Islet precursor cell (in vitro differentiated cells): ENCODE data around the gene MYO5B.
"Not testable (repeated sequence)": the region's sequence is repeated elsewhere in the genome, so short reads cannot be mapped to it uniquely, and the experiment has no call there.

Experiments used
- DNase-seq: peaks from one replicate; pipeline ENCODE4 v3.0.0-alpha.2; 2018

The MYO5B gene

DNA sequence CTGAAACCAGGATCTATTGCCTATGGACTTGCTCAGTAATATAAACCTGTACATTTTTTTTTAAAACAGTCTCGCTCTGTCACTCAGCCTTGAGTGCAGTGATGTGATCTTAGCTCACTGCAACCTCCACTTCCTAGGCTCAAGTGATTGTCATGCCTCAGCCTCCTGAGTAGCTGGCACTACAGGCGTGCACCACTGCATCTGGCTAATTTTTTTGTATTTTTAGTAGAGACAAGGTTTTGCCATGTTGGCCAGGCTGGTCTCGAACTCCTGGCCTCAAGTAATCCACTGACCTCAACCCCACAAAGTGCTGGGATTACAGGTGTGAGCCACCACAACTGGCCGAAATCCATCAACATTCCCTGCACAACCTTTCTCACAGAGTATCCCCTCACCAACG, 100.2 kb downstream of the MYO5B start:
- not testable (repeated sequence) for DNase-seq

DNA sequence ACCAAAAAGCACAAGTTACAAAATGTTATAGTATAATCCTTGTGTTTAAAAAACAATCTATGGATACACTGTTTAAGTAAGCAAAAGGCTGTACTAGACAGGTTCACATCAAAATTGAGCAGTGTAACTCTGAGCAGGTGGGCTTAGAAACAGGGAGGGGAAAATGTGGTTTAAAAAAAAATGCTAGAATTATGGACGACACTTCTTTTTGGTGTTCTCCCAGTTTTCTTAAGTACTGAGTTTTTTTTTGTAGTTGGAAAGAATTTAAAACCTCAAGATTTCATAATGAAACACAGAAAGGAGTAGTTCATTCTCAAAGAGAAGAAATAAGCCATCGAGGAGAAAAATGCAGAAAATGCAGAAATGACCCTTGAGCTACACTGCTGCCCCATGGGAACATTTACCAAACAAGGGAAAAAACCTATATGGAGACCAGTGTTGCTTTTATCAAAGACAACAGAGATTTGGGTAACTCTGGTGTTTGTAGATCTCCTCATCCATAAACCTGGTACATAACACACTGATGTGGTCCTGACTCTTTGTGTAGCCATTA, 100.7 kb downstream of the MYO5B start:
- DNase-seq = no peak

DNA sequence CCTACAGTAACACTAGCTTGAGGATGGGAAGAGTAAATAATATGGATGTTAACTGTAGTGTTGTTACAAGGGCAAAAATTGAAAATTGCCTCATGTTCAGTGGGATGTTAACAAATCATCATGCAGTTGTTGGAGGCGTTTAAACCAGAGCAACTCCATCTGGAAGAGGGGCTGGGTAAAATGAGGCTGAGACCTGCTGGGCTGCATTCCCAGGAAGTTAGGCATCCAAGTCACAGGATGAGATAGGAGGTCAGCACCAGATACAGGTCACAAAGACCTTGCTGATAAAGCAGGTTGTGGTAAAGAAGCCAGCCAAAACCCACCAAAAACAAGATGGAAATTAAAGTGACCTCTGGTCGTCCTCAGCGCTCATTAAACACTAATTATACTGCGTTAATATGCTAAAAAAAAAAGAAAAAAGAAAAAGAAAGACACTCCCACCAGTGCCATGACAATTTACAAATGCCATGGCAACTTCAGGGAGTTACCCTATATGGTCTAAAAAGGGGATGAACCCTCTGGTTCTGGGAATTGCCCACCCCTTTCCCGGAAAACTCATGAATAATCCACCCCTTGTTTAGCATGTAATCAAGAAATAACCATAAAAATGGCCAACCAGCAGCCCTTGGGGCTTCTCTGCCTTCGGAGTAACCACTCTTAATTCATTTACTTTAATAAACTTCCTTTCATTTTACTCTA, 101.4 kb downstream of the MYO5B start:
- DNase-seq = peak; percentile 82

DNA sequence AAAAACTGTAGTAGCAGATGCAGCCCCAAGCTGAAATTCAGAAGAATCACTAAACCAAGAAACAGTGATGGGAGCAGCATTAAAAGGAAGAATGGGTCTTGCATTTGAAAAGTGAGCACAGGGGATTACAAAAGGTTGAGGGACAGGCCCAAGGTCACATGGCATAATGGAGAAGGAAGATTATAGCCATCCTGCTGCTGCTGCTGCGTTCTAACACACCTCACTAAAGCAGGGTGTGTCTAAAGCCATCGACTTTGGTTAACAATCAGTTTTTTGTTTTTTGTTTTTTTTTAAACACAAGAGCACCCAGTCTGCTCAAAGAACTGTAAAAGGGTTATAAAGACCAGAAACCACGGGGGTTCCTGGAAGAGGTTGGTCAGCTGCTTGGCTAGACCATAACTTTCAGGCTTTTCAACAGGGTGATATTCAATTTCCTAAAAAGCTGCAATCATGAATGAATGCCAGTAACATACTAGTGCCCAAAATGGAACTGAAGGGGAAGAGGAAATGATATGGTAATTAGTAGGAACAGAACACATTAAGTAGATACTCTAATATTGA, 102.6 kb downstream of the MYO5B start:
- peak; percentile 68 for DNase-seq

DNA sequence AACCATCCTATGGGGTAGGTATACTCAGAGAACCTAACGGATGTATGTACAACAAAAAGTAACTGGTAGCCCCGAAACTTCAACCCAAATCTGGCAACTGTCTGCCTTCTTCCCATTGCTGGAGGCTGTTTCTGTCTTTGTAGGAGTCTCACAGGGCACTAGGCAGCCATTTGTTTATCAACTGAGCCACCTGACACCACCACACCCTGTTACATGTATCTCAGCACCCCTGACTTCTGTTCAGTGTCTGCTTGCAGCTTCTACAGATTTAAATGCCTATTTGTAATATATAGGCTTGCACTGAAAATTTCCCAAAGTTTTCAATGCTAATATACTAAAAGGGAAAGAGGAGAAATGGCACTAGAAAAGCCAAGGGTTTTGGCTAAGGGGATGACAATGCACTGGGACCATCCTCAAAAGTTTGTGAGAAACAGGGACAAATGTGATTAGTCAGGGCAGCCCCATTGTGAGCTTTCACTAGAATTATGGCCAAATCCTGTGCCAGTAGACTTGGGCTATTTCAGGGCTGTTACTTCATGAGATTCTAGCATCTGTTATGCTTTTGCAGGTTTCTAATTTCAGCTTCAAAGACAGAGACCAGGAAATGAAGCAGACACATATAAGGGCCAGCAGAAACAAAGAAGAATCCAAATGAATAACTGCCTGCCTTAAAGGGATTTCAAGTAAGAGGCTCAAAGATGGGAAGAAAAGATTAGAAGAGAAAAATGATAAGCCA, 103.3 kb downstream of the MYO5B start:
- no peak for DNase-seq

DNA sequence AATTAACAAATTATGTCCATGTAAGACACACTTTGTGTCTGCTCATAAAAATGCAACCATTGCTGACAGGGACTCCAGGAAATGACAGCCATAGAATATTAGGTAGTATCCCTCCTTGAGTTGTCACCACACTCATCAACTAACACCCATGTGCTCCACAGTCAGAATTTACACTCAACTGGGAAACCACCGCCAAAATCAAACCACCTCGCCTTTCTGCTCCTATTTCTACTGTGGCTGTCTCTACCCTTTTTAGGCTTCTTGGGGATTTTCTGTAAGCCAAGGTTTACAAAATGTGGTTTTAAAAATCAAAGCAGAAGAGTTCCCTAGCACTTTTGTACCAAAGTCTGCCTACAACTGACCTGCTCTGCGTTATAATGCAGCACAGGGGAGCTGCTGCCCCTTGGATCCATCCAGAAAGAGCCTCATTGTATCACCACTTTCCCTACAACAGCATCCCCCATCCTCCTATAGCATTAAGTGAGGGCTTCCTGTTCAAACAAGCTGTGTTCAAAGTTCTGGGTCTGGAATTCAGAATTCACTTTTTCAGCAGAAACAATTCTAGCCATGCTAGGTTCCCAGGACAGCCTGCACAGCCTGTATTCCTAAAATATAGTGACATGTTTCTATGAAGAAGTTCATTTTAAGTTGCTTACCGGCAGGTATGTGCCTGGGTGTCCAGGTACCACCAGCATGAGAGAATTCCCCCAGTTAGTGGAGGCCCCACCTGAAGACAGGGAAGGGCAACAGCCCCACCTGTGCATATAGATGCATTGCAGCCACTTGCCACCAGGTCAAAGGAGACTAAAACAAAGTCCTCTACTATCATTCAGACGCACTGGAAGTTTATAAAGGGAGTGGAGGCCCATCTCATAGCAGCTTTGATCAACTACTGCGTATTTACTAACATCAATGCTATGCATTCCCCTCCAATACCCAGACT, 104.3 kb downstream of the MYO5B start:
- DNase-seq = no peak

DNA sequence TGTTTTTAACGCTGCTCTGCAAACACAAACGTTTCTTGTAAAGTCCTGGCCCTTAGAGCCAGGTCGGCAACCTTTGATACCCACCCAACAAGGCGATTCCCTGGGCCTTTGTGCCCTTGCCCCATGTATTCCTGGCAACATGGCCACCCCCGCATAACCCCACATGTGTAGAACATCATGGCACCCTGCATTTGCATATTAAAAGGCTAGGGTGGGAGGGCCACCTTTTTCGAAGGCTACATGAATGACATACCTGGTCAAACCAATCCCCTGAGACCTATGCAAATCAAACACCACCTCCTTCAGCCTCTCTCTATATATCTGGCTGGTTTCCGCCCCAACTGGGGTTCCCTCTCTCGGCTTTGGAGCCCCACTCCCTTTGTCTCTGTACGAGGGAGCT, 105.2 kb downstream of the MYO5B start:
- no peak for DNase-seq

DNA sequence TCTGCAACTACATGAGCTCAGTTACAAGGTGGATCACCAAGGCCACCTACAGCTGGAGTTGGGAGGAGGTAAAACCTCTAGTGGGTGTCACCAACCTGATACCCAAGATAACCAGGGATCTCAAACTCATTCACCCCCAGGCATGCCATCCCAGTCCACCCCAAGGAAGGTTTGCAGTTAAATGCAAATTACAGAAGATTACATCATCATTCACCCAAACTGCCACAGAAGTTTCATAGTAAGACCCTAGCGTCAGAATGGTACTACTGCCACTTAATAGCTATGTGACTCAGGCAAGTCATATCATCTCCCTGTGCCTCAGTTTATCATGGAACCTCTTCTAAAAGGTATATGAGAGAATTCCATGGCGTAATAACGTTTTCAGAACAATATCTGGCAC, 111.2 kb downstream of the MYO5B start:
- no peak for DNase-seq

DNA sequence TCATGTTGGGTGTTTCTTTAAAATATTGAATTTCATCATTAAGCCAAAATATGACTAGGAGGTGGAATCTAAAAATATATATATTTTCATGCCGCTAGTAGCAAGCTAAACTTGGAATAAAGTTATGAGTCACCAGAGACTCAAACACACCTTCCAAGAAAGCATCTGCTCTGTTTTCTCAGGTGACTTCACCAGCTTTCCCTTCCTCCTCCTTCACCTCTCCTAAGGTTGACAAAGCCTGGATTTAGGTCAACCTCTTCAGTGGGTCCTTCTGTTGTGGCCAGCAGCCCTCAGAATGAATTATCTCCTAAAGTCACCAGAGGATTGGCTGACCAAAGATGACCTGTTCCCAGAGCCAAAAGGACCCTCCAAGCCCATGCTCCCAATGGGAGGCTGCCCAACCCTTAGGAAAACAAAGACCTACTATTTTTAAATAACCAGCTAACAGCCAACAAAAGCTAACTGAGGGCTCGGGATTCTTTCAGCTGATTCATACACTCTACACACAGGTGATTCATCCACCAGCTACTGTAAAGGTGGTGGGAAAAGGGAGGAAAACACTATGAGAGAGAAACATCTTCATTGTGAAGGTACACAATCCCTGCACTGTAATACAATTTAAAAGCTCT, 113.9 kb downstream of the MYO5B start:
- DNase-seq = peak; percentile 89

DNA sequence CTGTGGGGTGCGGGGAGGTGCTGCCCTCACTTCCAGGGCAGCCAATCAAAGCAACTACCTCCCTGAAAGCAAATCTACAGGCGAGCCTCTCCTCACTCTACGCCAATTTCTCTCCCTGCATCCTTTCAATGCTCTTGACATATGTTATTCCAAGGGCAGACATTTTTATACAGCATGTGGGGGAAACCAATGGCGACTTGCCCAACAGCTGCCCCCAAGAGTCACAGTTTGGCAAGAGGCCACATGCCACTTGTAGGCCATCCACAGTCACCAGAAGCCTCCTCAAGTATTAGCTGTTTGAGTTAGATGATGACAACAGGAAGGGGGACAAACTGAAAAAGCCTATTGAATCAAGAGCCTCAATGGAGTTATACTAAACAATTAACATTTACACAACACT, 114.6 kb downstream of the MYO5B start:
- DNase-seq = no peak

DNA sequence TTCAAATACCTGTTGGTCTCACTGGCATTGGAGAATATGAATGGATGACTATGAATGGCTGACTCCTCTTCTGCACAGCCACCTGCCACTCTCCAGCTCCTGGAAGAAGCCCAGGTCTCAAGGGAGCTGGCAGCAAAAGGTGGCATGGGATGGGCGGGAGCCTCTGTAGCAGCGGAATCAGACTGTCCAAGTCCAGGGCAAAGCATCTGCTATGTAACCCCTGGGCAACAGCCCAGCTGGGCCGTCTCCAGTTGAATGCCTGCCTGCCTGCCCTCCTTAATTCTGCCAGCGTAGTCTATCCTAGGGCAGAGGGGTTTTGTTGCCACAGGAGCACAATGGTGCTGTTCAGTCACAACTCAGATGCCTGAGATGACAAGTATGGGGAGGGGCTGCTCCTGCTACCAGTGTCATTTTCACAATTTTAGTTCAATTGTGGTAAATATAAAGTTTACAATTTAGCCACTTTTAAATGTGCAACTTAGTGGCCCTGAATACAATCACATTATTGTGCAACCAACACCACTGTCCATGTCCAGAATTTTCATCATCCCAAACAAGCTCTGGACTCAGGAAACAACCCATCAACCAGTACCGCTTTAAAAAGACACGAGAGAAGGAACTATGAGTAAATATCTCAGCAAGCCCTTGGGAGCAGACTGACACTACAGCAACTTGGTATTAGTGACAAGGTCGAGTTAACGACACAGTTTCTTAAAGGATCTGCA, 115.2 kb downstream of the MYO5B start:
- DNase-seq = no peak

DNA sequence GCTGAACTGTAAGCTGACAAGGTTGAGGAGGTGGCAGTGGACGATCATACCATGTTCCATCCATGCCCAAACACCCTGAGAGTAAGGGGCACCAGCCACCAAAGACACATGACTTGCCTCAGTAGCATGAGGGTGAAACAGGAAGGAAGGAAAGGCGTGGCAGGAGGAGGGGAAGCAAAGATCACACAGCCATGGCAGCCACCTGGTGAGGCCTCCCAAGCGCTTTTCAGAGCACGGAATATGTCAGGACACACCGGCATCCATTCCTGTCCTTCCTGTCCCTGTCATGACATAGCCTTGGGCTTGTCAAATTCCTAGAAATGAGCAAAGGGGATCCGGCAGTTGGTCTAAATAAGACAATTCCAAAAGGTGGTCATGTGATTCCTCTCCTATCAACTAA, 118.7 kb downstream of the MYO5B start:
- no peak for DNase-seq

DNA sequence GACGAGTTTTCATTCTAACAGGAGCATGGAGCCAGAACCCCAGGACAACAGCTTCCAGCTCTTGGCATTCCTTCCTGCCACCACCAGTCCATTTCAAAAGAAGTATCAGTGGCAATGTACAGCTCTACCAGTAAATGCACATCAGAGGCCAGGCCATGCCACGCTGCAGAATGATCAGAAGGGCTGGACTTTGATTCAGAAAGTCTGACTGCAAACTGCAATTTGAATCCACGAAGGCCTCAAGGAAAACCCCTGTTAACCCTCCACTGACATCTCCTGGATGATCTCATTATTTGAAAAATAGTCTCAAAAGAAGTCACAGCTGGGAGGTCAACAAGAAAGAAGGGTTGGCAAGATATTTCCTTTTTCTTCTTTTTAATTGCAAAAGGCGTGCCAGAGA, 119.2 kb downstream of the MYO5B start:
- DNase-seq = no peak

DNA sequence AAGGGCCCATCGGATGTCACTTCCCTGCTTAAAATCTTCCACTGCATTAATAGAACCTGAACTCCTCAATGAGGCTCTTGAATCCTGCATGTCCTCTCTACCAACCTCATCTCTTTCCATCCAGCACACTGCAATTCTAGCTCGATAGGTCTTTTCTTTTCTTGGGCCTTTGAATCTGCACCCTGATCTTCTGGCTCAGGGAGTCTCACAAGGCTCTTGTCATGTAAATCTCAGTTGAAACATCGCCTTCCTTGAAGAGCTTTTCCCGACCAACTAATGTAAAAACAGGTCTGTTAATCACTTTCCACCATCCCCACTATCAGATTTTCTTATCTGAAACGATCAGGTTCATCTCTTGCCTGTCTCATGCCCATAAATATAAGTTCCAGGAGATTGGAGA, 120.5 kb downstream of the MYO5B start:
- DNase-seq = no peak

DNA sequence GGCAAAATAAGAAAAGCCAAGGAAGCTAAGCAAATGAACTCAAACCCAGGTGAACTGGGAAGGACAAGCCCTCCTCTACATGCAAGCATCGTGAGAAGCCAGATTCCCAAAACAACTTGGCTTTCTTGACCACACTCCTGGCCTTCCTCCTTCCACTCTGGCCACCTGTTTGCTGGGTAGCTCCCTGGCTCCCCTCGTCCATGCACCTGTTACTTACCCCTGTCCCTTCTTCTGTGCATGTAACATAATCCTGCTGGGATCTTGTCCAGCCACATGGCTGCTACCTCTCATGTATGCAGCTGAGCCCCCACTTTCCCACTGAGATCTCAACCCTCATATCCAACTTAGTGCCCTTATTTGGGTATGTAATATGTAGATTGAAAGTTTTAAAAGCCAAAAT, 121.6 kb downstream of the MYO5B start:
- DNase-seq = no peak

DNA sequence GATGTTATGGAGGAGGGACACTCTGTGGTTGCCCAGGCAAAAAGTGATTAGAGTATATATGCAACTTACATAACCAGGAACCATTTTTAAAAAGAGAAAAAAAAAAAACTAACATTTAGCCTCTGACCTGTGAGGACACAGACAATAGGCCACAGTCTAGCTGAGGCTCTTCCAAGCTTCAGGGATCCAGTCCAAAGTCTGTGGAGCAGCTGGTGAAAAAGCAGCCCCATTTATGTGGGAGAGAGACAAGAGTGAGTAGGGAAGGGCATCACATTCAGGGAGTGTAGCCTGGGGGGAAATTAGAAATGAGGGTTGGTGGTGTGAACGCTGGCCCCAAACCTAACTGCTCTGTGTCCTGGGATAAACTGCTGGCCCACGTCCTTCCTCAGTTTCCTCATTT, 122.8 kb downstream of the MYO5B start:
- no peak for DNase-seq

DNA sequence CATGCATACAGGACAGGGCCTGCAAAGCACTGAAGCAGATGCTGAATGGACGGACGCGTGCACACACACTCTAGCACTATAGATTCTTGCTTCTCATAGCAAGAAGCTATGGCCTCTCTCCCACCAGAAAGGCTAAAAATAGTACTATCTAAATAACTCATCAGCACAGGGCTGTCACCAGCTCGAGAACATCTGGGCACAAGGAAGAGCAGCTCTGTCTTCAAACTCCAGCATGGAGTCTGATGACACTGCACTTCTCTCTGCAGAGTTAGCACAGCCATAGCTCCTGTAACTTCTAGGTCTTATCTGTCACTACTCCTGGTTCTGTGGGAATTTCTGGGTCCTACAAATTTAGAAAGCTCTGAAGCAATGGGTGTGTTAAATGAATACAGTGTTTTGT, 123.5 kb downstream of the MYO5B start:
- no peak for DNase-seq

DNA sequence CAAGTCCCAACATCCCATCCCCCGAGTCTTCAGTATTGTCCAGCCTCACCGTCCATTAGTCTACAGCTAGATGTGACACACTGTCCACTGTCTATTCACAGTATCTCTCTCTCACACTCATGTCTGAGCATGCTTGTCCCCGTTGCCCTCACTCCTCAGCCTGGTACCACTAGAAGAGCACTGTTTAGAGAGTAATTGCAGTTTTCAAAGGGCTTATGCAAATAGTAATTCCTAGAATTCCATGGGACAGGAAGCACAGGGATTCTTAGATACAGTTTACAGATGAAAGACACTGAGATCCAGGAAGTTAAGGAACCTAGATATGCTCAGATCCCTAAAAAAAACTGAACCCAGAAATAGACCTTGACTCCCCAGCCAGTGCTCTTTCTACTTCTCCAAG, 125.5 kb downstream of the MYO5B start:
- DNase-seq = no peak

DNA sequence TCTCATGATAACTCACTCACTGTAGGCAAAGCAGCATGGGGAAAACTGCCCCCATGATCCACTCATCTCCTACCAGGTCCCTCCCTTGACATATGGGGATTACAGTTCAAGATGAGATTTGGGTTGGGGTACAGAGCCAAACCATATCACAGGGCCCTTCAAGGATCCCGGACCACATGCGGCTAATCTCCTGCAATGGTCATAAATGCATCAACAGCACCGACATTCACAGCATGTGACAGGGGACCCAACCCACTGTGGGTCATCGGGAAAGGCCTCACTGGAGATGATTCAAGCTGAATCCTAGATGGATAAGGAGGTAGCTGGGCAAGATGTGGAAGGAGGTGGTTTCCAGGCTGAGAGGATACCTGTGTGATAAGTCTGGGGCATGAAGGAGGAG, 129.4 kb downstream of the MYO5B start:
- no peak for DNase-seq

DNA sequence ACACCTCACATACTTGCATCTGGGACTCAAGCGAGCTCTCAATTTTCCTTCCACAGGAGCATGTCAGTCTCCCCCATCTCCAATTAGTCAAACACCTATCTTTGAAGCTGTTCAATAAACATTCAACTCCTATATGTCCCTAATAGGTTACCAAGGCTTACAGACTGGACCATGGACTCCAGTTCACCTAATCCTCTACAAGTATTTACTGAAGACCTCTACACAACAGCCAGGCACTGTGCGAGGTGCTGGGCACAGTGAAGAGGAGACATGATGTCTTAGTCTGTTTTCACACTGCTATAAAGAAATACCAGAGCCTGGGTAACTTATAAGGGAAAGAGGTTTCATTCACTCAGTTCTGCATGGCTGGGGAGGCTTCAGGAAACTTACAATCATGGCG, 129.9 kb downstream of the MYO5B start:
- DNase-seq = no peak

DNA sequence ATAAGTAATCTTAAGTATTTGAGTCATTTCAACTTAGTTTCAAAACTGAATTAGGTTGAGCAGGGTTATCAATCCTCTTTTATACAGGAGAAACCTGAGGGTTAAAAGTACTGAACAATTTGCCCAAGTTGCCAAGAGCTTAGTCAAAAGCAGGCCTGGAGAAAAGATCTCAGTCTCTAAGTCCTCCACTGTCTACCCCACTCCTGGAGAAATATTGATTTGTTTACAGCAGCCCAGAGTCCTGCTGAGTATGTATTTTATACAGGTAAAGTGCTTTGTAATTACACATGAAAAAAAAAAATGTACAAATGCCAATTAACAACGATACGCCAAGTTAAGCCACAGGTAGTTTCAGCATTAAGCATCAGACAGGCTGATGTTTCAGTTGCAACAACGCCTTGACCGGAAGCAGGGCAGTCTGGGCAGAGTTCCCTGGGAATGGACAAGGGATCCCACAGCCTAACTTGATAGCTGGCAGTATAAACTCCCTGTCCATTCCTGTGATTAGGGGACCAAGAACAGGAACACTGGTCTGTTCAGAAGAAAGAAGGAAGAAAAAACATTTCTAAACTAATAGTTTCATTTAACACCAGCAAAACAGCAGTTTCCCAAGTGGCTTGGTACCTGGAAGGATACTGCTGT, 132.9 kb downstream of the MYO5B start:
- DNase-seq = no peak
